Osteoblast (primary cell): ENCODE measurements around the gene TMEM190. TPM values are rescaled to one million over a fixed set of nuclear protein-coding genes. Genes with fewer than 3 reads are reported as not detected.

Experiments
- DNase-seq: peaks from one replicate; pipeline ENCODE4 v3.0.0; 2011; ENCODE audit warnings: low spot score, mixed read lengths; ENCODE audit not compliant: insufficient read length; ENCODE audit errors: missing footprints
- H2AFZ ChIP-seq: 2 replicates; pipeline ENCODE4 v1.6.0; 2011; ENCODE audit warnings: mild to moderate bottlenecking, low read length
- H3K27ac ChIP-seq: 2 replicates; pipeline ENCODE4 v1.5.1; 2011; ENCODE audit warnings: mild to moderate bottlenecking, low read depth, low read length, moderate library complexity
- H3K27me3 ChIP-seq: 2 replicates; pipeline ENCODE4 v1.6.0; 2012; ENCODE audit warnings: mild to moderate bottlenecking, control low read depth, inconsistent platforms, low read length, moderate library complexity; ENCODE audit not compliant: insufficient read depth
- H3K36me3 ChIP-seq: 2 replicates; pipeline ENCODE4 v1.5.1; 2011; ENCODE audit warnings: mild to moderate bottlenecking, low read length, control low read depth, moderate library complexity; ENCODE audit not compliant: insufficient read depth
- H3K4me1 ChIP-seq: 2 replicates; pipeline ENCODE4 v1.5.1; 2011; ENCODE audit warnings: mild to moderate bottlenecking, low read length, control low read depth, moderate library complexity; ENCODE audit not compliant: insufficient read depth
- H3K4me2 ChIP-seq: 2 replicates; pipeline ENCODE4 v1.6.0; 2011; ENCODE audit warnings: mild to moderate bottlenecking, low read length; ENCODE audit not compliant: insufficient read depth
- H3K4me3 ChIP-seq: fragments of 200-600 bp; sonication (generic); 3 replicates; pipeline ENCODE4 v1.5.1; 2012; ENCODE audit warnings: mild to moderate bottlenecking, low read length, inconsistent platforms; ENCODE audit not compliant: insufficient read depth
- H3K79me2 ChIP-seq: 2 replicates; pipeline ENCODE4 v1.6.0; 2012; ENCODE audit warnings: mild to moderate bottlenecking, low read length, control low read depth, inconsistent platforms; ENCODE audit not compliant: insufficient read depth
- H3K9me3 ChIP-seq: 2 replicates; pipeline ENCODE4 v1.5.1; 2011; ENCODE audit warnings: low read depth, low read length, control low read depth
- H4K20me1 ChIP-seq: 2 replicates; pipeline ENCODE4 v1.6.0; 2012; ENCODE audit warnings: mild to moderate bottlenecking, low read length, control low read depth; ENCODE audit not compliant: insufficient read depth
- total RNA-seq: library from RNA; depleted of rRNA; stranded (reverse); fragments of >200 nt; gene quantifications from 2 replicates; pipeline ENCODE4 v1.2.3, GENCODE V29; 2012
- TF ChIP-seq, protein P1 (sequence below): IDR thresholded peaks from 2 replicates; pipeline ENCODE4 v1.5.1; 2011; ENCODE audit warnings: mild to moderate bottlenecking, low read depth, low read length, moderate library complexity; ENCODE audit errors: extremely low read depth

Gene TMEM190
- total RNA-seq, 1 donor, result not detected

DNA sequence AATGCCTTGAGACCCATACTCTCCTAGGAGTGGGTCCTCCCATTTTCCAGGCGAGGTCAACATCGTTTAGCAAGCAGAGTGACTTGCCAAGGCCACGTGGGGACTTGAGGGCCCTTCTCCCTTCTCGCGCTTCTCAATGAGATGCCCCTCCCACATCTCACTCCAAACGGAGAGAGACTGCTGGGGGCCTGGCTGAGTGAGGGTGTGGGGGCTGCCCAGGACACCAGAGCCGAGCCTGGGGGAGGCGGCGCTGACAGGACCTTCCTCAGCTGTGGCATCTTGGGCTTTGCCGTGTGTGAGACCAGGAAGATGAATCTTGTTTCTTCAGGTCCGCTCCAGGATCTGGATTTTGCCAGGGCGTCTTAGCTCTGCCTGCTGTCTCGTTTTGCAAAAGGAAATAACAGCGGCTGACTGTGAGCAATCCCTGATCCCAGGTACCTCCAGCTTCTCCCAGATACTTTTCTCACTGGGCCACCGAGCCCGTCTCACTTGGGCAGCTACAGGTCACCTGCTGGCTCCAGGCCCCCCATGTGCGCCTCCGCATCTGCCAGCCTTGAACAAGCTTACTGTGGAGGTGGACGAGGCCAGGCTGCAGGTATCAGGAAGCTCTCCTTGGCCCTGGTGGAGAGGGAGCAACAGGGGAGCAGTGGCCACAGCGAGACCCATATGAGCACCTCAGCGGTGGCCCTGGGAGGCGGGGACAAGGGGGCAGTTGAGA lies 28.1 kb upstream of the TMEM190 start:
- H3K9me3 ChIP-seq, result no peaks in the 10 kb centered on the region
- peaks cover 20% of the 10 kb centered on the region for H3K27me3 ChIP-seq
- H4K20me1 ChIP-seq, result no peaks in the 10 kb centered on the region
- peaks cover 4% of the 10 kb centered on the region for H3K36me3 ChIP-seq
- H3K4me1 ChIP-seq, result peaks cover 3% of the 10 kb centered on the region
- TF ChIP-seq, protein P1, sequence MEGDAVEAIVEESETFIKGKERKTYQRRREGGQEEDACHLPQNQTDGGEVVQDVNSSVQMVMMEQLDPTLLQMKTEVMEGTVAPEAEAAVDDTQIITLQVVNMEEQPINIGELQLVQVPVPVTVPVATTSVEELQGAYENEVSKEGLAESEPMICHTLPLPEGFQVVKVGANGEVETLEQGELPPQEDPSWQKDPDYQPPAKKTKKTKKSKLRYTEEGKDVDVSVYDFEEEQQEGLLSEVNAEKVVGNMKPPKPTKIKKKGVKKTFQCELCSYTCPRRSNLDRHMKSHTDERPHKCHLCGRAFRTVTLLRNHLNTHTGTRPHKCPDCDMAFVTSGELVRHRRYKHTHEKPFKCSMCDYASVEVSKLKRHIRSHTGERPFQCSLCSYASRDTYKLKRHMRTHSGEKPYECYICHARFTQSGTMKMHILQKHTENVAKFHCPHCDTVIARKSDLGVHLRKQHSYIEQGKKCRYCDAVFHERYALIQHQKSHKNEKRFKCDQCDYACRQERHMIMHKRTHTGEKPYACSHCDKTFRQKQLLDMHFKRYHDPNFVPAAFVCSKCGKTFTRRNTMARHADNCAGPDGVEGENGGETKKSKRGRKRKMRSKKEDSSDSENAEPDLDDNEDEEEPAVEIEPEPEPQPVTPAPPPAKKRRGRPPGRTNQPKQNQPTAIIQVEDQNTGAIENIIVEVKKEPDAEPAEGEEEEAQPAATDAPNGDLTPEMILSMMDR, result no peak
- no peaks in the 10 kb centered on the region for H3K79me2 ChIP-seq
- no peak overlapping the region for H3K27ac ChIP-seq
- no peak for DNase-seq
- H3K4me2 ChIP-seq, result no peak overlapping the region
- no peak overlapping the region for H2AFZ ChIP-seq
- no peak overlapping the region for H3K4me3 ChIP-seq

DNA sequence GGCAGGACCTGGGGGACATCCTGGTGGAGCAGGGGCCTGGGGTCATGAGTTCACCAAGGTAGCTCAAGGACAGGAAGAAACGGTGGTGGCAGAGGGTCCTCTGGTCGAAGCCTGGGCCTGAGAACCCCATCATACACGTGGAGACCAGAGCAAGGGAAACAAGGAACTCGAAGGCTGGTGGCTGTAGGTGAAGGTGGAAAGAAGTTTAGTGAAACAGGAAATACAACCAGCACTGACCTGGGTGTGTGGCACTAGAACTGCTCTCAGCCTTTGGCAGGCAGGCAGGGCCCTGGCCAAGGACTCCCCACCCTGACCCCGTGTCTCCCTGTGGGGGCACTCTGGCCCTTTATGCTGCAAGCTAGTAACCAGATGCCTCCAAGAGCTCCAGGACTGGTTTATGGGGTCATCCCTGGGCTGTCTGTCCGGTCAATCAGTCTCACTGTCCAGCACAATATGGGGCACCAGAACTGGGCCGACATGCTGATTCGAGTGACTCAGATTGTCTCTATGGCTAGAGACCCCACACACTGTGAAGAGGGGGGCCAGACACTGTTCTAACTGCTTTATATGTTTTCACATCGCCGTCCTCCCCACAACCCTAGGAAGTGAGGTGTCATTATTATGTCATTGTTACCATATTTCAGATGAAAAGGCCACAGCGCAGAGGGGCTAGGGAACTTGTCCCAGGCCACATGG lies 25.9 kb upstream of the TMEM190 start:
- Histone ChIP-seq H3K36me3 (no peaks in the 10 kb centered on the region), H3K4me2 (no peak overlapping the region), H3K79me2 (no peaks in the 10 kb centered on the region), H3K4me1 (peaks cover 6% of the 10 kb centered on the region), H3K27ac (no peak overlapping the region), H4K20me1 (no peaks in the 10 kb centered on the region), H3K4me3 (no peak overlapping the region), H3K27me3 (peaks cover 33% of the 10 kb centered on the region), H3K9me3 (no peaks in the 10 kb centered on the region), H2AFZ (no peak overlapping the region)
- TF ChIP-seq, protein P1, result no peak
- peak; percentile 85 for DNase-seq

DNA sequence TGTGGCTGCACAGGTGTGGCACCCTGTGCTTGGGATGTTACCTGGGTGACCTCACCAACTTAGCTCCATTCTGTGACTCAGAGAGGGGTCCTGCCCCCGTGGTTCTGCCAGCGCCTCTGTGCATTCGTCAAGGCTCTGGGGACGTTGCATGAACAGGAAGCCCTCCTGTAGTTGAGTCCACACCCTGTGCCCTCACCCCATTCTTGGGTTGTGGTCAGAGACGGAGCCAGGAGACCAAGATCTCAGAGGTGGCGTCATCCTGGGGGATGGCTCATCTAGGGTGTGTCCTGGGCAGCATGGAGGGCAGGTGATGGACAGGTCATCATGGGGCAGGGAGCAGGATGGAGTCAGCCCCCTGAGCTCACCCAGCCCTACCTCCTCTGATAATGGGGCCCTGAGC lies 24.6 kb upstream of the TMEM190 start:
- Histone ChIP-seq H3K9me3 (no peaks in the 10 kb centered on the region), H2AFZ (no peak overlapping the region), H3K27me3 (peaks cover 43% of the 10 kb centered on the region), H3K27ac (no peak overlapping the region), H3K4me1 (peaks cover 6% of the 10 kb centered on the region), H3K4me2 (no peak overlapping the region), H3K36me3 (no peaks in the 10 kb centered on the region), H4K20me1 (no peaks in the 10 kb centered on the region), H3K79me2 (no peaks in the 10 kb centered on the region), H3K4me3 (no peak overlapping the region)
- DNase-seq, result peak; percentile 90
- TF ChIP-seq, protein P1, result no peak

DNA sequence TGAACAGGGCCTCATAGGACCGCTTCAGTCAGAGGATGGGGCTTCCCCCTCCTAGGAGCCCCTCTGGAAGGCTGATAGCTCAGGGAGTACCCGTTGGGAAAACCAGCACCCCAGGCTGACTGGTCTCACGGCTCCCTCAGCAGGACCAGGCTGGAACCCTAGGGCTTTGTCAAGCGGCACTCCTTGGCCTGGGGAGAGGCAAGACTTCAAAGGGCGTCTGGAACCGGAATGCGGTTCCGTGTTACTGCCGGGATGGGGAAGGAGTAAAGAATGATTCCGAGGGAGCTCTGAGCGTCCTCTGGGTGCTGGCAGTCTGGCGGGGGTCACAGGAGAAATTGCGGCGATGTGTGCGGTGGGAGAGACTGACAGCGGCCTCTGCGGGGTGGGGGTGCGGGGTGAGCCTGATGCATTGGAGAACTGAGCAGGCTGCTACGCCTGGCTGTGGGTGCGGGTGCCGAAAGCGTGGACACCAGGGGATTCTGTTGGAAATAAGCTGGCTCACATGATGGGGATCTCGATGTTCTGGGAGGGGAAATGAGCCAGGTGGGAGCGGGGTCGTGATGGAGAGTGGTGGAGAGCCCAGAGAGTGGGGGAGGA lies 24.0 kb upstream of the TMEM190 start:
- DNase-seq, result no peak
- H2AFZ ChIP-seq, result no peak overlapping the region
- no peak overlapping the region for H3K27ac ChIP-seq
- H3K79me2 ChIP-seq, result no peaks in the 10 kb centered on the region
- H3K27me3 ChIP-seq, result peaks cover 47% of the 10 kb centered on the region
- no peaks in the 10 kb centered on the region for H3K9me3 ChIP-seq
- no peak overlapping the region for H3K4me2 ChIP-seq
- H3K4me3 ChIP-seq, result no peak overlapping the region
- no peaks in the 10 kb centered on the region for H3K36me3 ChIP-seq
- TF ChIP-seq, protein P1, result no peak
- H4K20me1 ChIP-seq, result no peaks in the 10 kb centered on the region
- H3K4me1 ChIP-seq, result peaks cover 6% of the 10 kb centered on the region
